ENCODE measurements around the gene SNX20. TPM values are rescaled to one million over a fixed set of nuclear protein-coding genes. Genes with fewer than 3 reads are reported as not detected.

The SNX20 gene
- 10 to 100 TPM; 70.6 to 76.3 TPM for total RNA-seq

GRCh38 chr16:50681021-50681885, at the start of gene SNX20:
TSS of gene SNX20 (minus strand) at chr16:50681312. CDS start at chr16:50677526, 3,786 bp downstream.
- DNase-seq (peak; percentile 64), ATAC-seq (ENCODE audit: low read depth) (peak; percentile 66)
- Mint-ChIP-seq H3K36me3 (peaks cover 26% of the 10 kb centered on the region), H3K4me1 (peaks cover 73% of the 10 kb centered on the region), H3K9me3 (no peaks in the 10 kb centered on the region), H3K27ac (peak within 1 kb of the TSS; percentile 89), H3K27me3 (no peaks in the 10 kb centered on the region), H3K4me3 (peak within 1 kb of the TSS; percentile 92)
- POLR2A ChIA-PET, result interaction anchor here (0.6 to 8.1 kb wide), 8 partner anchors 10 to 413 kb away, joined by 3 to 112 read pairs (median 5); partner anchors contain the start of genes CYLD and NOD2

- H3K36me3 Mint-ChIP-seq, result peaks cover 33% of the 10 kb centered on the region
- POLR2A ChIA-PET, result interaction anchor here (0.6 kb wide), 1 partner anchor 199 kb away, joined by 8 read pairs; no protein-coding TSS in a partner anchor
These were observed 43.2 kb upstream of the SNX20 start for GRCh38 chr16:50724306-50724705.

GRCh38 chr16:50722960-50723359, 41.8 kb upstream of the SNX20 start:
- H3K4me3 Mint-ChIP-seq, result no peak overlapping the region
- H3K27me3 Mint-ChIP-seq, result no peaks in the 10 kb centered on the region
- ATAC-seq (ENCODE audit: low read depth), result no peak
- no peak for DNase-seq
- peaks cover 25% of the 10 kb centered on the region for H3K4me1 Mint-ChIP-seq
- peaks cover 33% of the 10 kb centered on the region for H3K36me3 Mint-ChIP-seq
- H3K9me3 Mint-ChIP-seq, result peaks cover 17% of the 10 kb centered on the region
- POLR2A ChIA-PET, result no interaction called here
- H3K27ac Mint-ChIP-seq, result no peak overlapping the region

More at GRCh38 chr16:50724306-50724705, 43.2 kb upstream of the SNX20 start:
- DNase-seq (no peak), ATAC-seq (ENCODE audit: low read depth) (peak; percentile 48)
- H3K4me1 Mint-ChIP-seq, result peaks cover 20% of the 10 kb centered on the region
- no peak overlapping the region for H3K27ac Mint-ChIP-seq
- no peaks in the 10 kb centered on the region for H3K27me3 Mint-ChIP-seq
- peaks cover 21% of the 10 kb centered on the region for H3K9me3 Mint-ChIP-seq
- H3K4me3 Mint-ChIP-seq, result no peak overlapping the region

- POLR2A ChIA-PET, result no interaction called here
- ATAC-seq (ENCODE audit: low read depth), result no peak
- H3K4me1 Mint-ChIP-seq, result peaks cover 27% of the 10 kb centered on the region
- H3K27ac Mint-ChIP-seq, result no peak overlapping the region
- H3K4me3 Mint-ChIP-seq, result no peak overlapping the region
- H3K9me3 Mint-ChIP-seq, result peaks cover 17% of the 10 kb centered on the region
- no peaks in the 10 kb centered on the region for H3K27me3 Mint-ChIP-seq
- DNase-seq, result no peak
- H3K36me3 Mint-ChIP-seq, result peaks cover 33% of the 10 kb centered on the region
These were observed 41.3 kb upstream of the SNX20 start for GRCh38 chr16:50722405-50722737.

GRCh38 chr16:50721549-50722404, 40.7 kb upstream of the SNX20 start:
- ATAC-seq (ENCODE audit: low read depth) (no peak), DNase-seq (no peak)
- H3K4me1 Mint-ChIP-seq, result peaks cover 33% of the 10 kb centered on the region
- H3K36me3 Mint-ChIP-seq, result peaks cover 33% of the 10 kb centered on the region
- POLR2A ChIA-PET, result interaction anchor here (1.0 to 1.6 kb wide), 2 partner anchors 19 to 20 kb away, joined by 3 to 10 read pairs; partner anchors contain the start of gene CYLD
- no peaks in the 10 kb centered on the region for H3K27me3 Mint-ChIP-seq
- H3K9me3 Mint-ChIP-seq, result peaks cover 17% of the 10 kb centered on the region
- peak overlapping the region; percentile 65 for H3K27ac Mint-ChIP-seq
- no peak overlapping the region for H3K4me3 Mint-ChIP-seq

- peak overlapping the region; percentile 80 for H3K27ac Mint-ChIP-seq
- no peaks in the 10 kb centered on the region for H3K27me3 Mint-ChIP-seq
- POLR2A ChIA-PET, result interaction anchor here (0.6 to 1.6 kb wide), 5 partner anchors 11 to 38 kb away, joined by 3 to 10 read pairs (median 4); partner anchors contain the start of genes CYLD and SNX20
- H3K9me3 Mint-ChIP-seq, result peaks cover 13% of the 10 kb centered on the region
- DNase-seq, result no peak
- peak; percentile 76 for ATAC-seq (ENCODE audit: low read depth)
- H3K4me1 Mint-ChIP-seq, result peaks cover 34% of the 10 kb centered on the region
- H3K4me3 Mint-ChIP-seq, result no peak overlapping the region
- H3K36me3 Mint-ChIP-seq, result peaks cover 26% of the 10 kb centered on the region
These were observed 38.6 kb upstream of the SNX20 start for GRCh38 chr16:50719401-50720337.

- no peak for ATAC-seq (ENCODE audit: low read depth)
- Mint-ChIP-seq H3K4me1 (peaks cover 32% of the 10 kb centered on the region), H3K36me3 (peaks cover 19% of the 10 kb centered on the region)
These were observed 37.8 kb upstream of the SNX20 start for GRCh38 chr16:50718761-50719400.

GRCh38 chr16:50718061-50718760, 37.1 kb upstream of the SNX20 start:
- H3K4me1 Mint-ChIP-seq, result peaks cover 30% of the 10 kb centered on the region
- peaks cover 4% of the 10 kb centered on the region for H3K9me3 Mint-ChIP-seq
- H3K27ac Mint-ChIP-seq, result peak overlapping the region; percentile 27
- ATAC-seq (ENCODE audit: low read depth), result no peak
- no peaks in the 10 kb centered on the region for H3K27me3 Mint-ChIP-seq
- DNase-seq, result no peak
- H3K36me3 Mint-ChIP-seq, result peaks cover 12% of the 10 kb centered on the region
- H3K4me3 Mint-ChIP-seq, result no peak overlapping the region
- POLR2A ChIA-PET, result no interaction called here

More at GRCh38 chr16:50718761-50719400, 37.8 kb upstream of the SNX20 start:
- POLR2A ChIA-PET, result interaction anchor here (0.8 kb wide), 1 partner anchor 38 kb away, joined by 3 read pairs; the partner anchor contains the start of gene SNX20
- Mint-ChIP-seq H3K27ac (peak overlapping the region; percentile 39), H3K27me3 (no peaks in the 10 kb centered on the region), H3K9me3 (peaks cover 6% of the 10 kb centered on the region), H3K4me3 (no peak overlapping the region)
- DNase-seq, result no peak

- H3K4me1 Mint-ChIP-seq, result peaks cover 30% of the 10 kb centered on the region
- POLR2A ChIA-PET, result interaction anchor here (0.8 kb wide), 1 partner anchor 24 kb away, joined by 3 read pairs; the partner anchor contains the start of gene CYLD
- H3K36me3 Mint-ChIP-seq, result peaks cover 6% of the 10 kb centered on the region
- ATAC-seq (ENCODE audit: low read depth), result no peak
- no peak overlapping the region for H3K27ac Mint-ChIP-seq
- H3K27me3 Mint-ChIP-seq, result no peaks in the 10 kb centered on the region
- H3K9me3 Mint-ChIP-seq, result peaks cover 2% of the 10 kb centered on the region
- no peak overlapping the region for H3K4me3 Mint-ChIP-seq
- DNase-seq, result no peak
These were observed 36.4 kb upstream of the SNX20 start for GRCh38 chr16:50717494-50717893.

- Mint-ChIP-seq H3K4me1 (peaks cover 29% of the 10 kb centered on the region), H3K36me3 (peaks cover 5% of the 10 kb centered on the region), H3K4me3 (no peak overlapping the region), H3K27me3 (no peaks in the 10 kb centered on the region), H3K9me3 (peaks cover 2% of the 10 kb centered on the region), H3K27ac (no peak overlapping the region)
- DNase-seq (no peak), ATAC-seq (ENCODE audit: low read depth) (no peak)
- POLR2A ChIA-PET, result interaction anchor here (0.8 kb wide), 1 partner anchor 25 kb away, joined by 3 read pairs; the partner anchor contains the start of gene CYLD
These were observed 36.0 kb upstream of the SNX20 start for GRCh38 chr16:50717091-50717490.

GRCh38 chr16:50712956-50713355, 31.8 kb upstream of the SNX20 start:
- Mint-ChIP-seq H3K4me1 (peaks cover 22% of the 10 kb centered on the region), H3K27ac (no peak overlapping the region), H3K4me3 (no peak overlapping the region), H3K36me3 (no peaks in the 10 kb centered on the region), H3K27me3 (no peaks in the 10 kb centered on the region), H3K9me3 (no peaks in the 10 kb centered on the region)
- DNase-seq, result no peak
- POLR2A ChIA-PET, result no interaction called here
- no peak for ATAC-seq (ENCODE audit: low read depth)
